ENCODE measurements around the gene SIX1. TPM values are rescaled to one million over a fixed set of nuclear protein-coding genes. Genes with fewer than 3 reads are reported as not detected.

Gene SIX1
- under 1 TPM; 0.42 to 0.58 (median 0.48) TPM for total RNA-seq

- H3K27me3 ChIP-seq = peaks cover 22 to 100% (median 94%) of the 10 kb centered on the region in 4 donors
- WGBS = 2% methylated on average over 66 of the region's 79 CpGs
- H3K27ac ChIP-seq (replicated peaks in 1 of 4) = peak within 1 kb of the TSS in 1 of 4 donors; percentile 37
These were observed at the start of gene SIX1 for GRCh38 chr14:60648934-60649874. Gene SIX1 (minus strand): TSS chr14:60649477. CDS start chr14:60649189, 288 bp downstream.

GRCh38 chr14:60695327-60695726 lies 46.0 kb upstream of the SIX1 start:
- Histone ChIP-seq H3K4me1 (no peaks in the 10 kb centered on the region), H3K36me3 (no peaks in the 10 kb centered on the region), H3K27ac (replicated peaks in 1 of 4) (no peak overlapping the region), H3K27me3 (no peaks in the 10 kb centered on the region), H3K9me3 (peaks cover 0 to 23% (median 0%) of the 10 kb centered on the region in 4 donors), H3K4me3 (no peak overlapping the region)
- TF ChIP-seq POLR2A (IDR thresholded peaks at IDR 0.05; ENCODE audit: low read depth) (no peak), CTCF (IDR thresholded peaks at IDR 0.05) (no peak), POLR2AphosphoS5 (IDR thresholded peaks at IDR 0.05) (no peak), EP300 (IDR thresholded peaks at IDR 0.05) (no peak)
- no peak for DNase-seq (ENCODE audit: extremely low spot score)
- intact Hi-C loops (cut with DNase I) = no loop called here
- WGBS = 82% methylated on average over 4 of the region's 4 CpGs

More at GRCh38 chr14:60648934-60649874, at the start of gene SIX1:
- no peak for DNase-seq (ENCODE audit: extremely low spot score)
- Histone ChIP-seq H3K4me3 (peak within 1 kb of the TSS; percentile 53 to 65 (median 56)), H3K36me3 (no peaks in the 10 kb centered on the region), H3K4me1 (peaks cover 32 to 60% (median 55%) of the 10 kb centered on the region in 4 donors), H3K9me3 (no peaks in the 10 kb centered on the region)
- TF ChIP-seq CTCF (IDR thresholded peaks at IDR 0.05) (no peak), POLR2A (IDR thresholded peaks at IDR 0.05; ENCODE audit: low read depth) (peak; percentile 34), POLR2AphosphoS5 (IDR thresholded peaks at IDR 0.05) (peak; percentile 50 to 52)
- intact Hi-C loops (cut with DNase I) = no loop called here

- no peaks in the 10 kb centered on the region for H3K36me3 ChIP-seq
- H3K27ac ChIP-seq (replicated peaks in 1 of 4) = no peak overlapping the region
- TF ChIP-seq POLR2AphosphoS5 (IDR thresholded peaks at IDR 0.05) (no peak), CTCF (IDR thresholded peaks at IDR 0.05) (no peak)
- H3K4me1 ChIP-seq = no peaks in the 10 kb centered on the region
- H3K27me3 ChIP-seq = no peaks in the 10 kb centered on the region
- 88% methylated on average over 3 of the region's 3 CpGs for WGBS
- intact Hi-C loops (cut with DNase I) = no loop called here
- no peak for DNase-seq (ENCODE audit: extremely low spot score)
- no peaks in the 10 kb centered on the region for H3K9me3 ChIP-seq
- no peak overlapping the region for H3K4me3 ChIP-seq
These were observed 42.3 kb upstream of the SIX1 start for GRCh38 chr14:60691383-60692113.

- no peaks in the 10 kb centered on the region for H3K4me1 ChIP-seq
- no peak overlapping the region for H3K4me3 ChIP-seq
- H3K27me3 ChIP-seq = no peaks in the 10 kb centered on the region
- TF ChIP-seq POLR2A (IDR thresholded peaks at IDR 0.05; ENCODE audit: low read depth) (no peak), EP300 (IDR thresholded peaks at IDR 0.05) (no peak), CTCF (IDR thresholded peaks at IDR 0.05) (no peak), POLR2AphosphoS5 (IDR thresholded peaks at IDR 0.05) (no peak)
- intact Hi-C loops (cut with DNase I) = no loop called here
- no peak overlapping the region for H3K27ac ChIP-seq (replicated peaks in 1 of 4)
- DNase-seq (ENCODE audit: extremely low spot score) = no peak
- H3K9me3 ChIP-seq = peaks cover 0 to 4% (median 0%) of the 10 kb centered on the region in 4 donors
- no peaks in the 10 kb centered on the region for H3K36me3 ChIP-seq
These were observed 37.6 kb upstream of the SIX1 start for GRCh38 chr14:60686865-60687264.

All from esophagus muscularis mucosa (tissue), 4 donors.